Colonic mucosa (tissue), 4 donors: ENCODE measurements around the gene SIAH2. TPM values are rescaled to one million over a fixed set of nuclear protein-coding genes. Genes with fewer than 3 reads are reported as not detected.

ENCODE experiments used
- DNase-seq: peaks from one replicate; pipeline ENCODE4 v3.0.0-alpha.2; 2020
- H3K27ac ChIP-seq: fragments of 200-600 bp; one replicate; pipeline ENCODE4 v1.8.0; 2021
- H3K27me3 ChIP-seq: fragments of 200-600 bp; one replicate; pipeline ENCODE4 v1.8.0; 2021
- H3K36me3 ChIP-seq: fragments of 200-600 bp; one replicate; pipeline ENCODE4 v1.8.0; 2021
- H3K4me1 ChIP-seq: fragments of 200-600 bp; one replicate; pipeline ENCODE4 v1.8.0; 2021; ENCODE audit warnings: mild to moderate bottlenecking
- H3K4me3 ChIP-seq: fragments of 200-600 bp; one replicate; pipeline ENCODE4 v1.8.0; 2021
- H3K9ac ChIP-seq, 2 donors: one replicate each; pipeline ENCODE4 v1.7.0; 2013; ENCODE audit warnings: control low read depth in 2 of 2, low read depth in 2 of 2, low read length in 2 of 2
- H3K9me3 ChIP-seq: fragments of 200-600 bp; one replicate; pipeline ENCODE4 v1.8.0; 2021
- CTCF ChIP-seq: fragments of 200-600 bp; IDR thresholded peaks from one replicate; pipeline ENCODE4 v1.8.0; 2022; ENCODE audit warnings: antibody characterized with exemption, mild to moderate bottlenecking
- intact Hi-C: fragments of 100-400 bp; cut with DNase I; formaldehyde crosslinking; loops from one replicate; pipeline ENCODE4 v1.14.1; 2022
- total RNA-seq, 2 donors: library from RNA; stranded (reverse); fragmentation: NEBNext Ultra II Directional in 1 of 2; extraction: Animal tissue kit (Norgen Biotek cat#: 25700) in 1 of 2; gene quantifications; one replicate each; pipeline ENCODE4 v1.2.1, GENCODE V29; 2021
- donor health status: healthy.
- donor health status: DM: no; HTN: no; CAD: no.
- donor health status: DM: no; HTN: no; CAD: no.

SIAH2 gene
- total RNA-seq, 2 donors from 2014 or later: 27.9 to 33.8 TPM

GRCh38 chr3:150740733-150741496, 22.1 kb downstream of the SIAH2 start:
- Histone ChIP-seq H3K36me3 (no peaks in the 10 kb centered on the region), H3K4me1 (peaks cover 11% of the 10 kb centered on the region), H3K27me3 (no peaks in the 10 kb centered on the region), H3K27ac (no peak overlapping the region), H3K9me3 (no peaks in the 10 kb centered on the region), H3K4me3 (no peak overlapping the region), H3K9ac (no peak overlapping the region)
- peak; percentile 14 for DNase-seq
- intact Hi-C loops: no loop called here
- TF ChIP-seq CTCF: no peak

GRCh38 chr3:150739877-150740645, 22.9 kb downstream of the SIAH2 start:
- H3K4me3 ChIP-seq: no peak overlapping the region
- H3K27me3 ChIP-seq: no peaks in the 10 kb centered on the region
- no peak overlapping the region for H3K9ac ChIP-seq
- no peaks in the 10 kb centered on the region for H3K36me3 ChIP-seq
- intact Hi-C loops: no loop called here
- no peak overlapping the region for H3K27ac ChIP-seq
- H3K4me1 ChIP-seq: peaks cover 11% of the 10 kb centered on the region
- no peak for DNase-seq
- no peak for TF ChIP-seq CTCF
- H3K9me3 ChIP-seq: no peaks in the 10 kb centered on the region

- Histone ChIP-seq H3K27ac (no peak overlapping the region), H3K36me3 (no peaks in the 10 kb centered on the region), H3K9ac (no peak overlapping the region), H3K4me3 (no peak overlapping the region), H3K9me3 (no peaks in the 10 kb centered on the region), H3K27me3 (no peaks in the 10 kb centered on the region), H3K4me1 (peaks cover 5% of the 10 kb centered on the region)
- intact Hi-C loops: no loop called here
- TF ChIP-seq CTCF: no peak
- DNase-seq: no peak
These were observed 23.6 kb downstream of the SIAH2 start for GRCh38 chr3:150739200-150739863.

GRCh38 chr3:150738688-150739087, 24.3 kb downstream of the SIAH2 start:
- Histone ChIP-seq H3K27ac (no peak overlapping the region), H3K27me3 (no peaks in the 10 kb centered on the region), H3K9me3 (no peaks in the 10 kb centered on the region), H3K4me3 (no peak overlapping the region), H3K4me1 (peaks cover 1% of the 10 kb centered on the region), H3K36me3 (no peaks in the 10 kb centered on the region), H3K9ac (no peak overlapping the region)
- no peak for DNase-seq
- no peak for TF ChIP-seq CTCF
- intact Hi-C loops: no loop called here

- no peak overlapping the region for H3K27ac ChIP-seq
These were observed 24.9 kb downstream of the SIAH2 start for GRCh38 chr3:150737874-150738679.

More at GRCh38 chr3:150737874-150738679, 24.9 kb downstream of the SIAH2 start:
- no peak for TF ChIP-seq CTCF
- DNase-seq: no peak
- H3K9ac ChIP-seq: no peak overlapping the region
- no peaks in the 10 kb centered on the region for H3K27me3 ChIP-seq
- no peaks in the 10 kb centered on the region for H3K4me1 ChIP-seq
- H3K4me3 ChIP-seq: no peak overlapping the region
- no peaks in the 10 kb centered on the region for H3K36me3 ChIP-seq
- no peaks in the 10 kb centered on the region for H3K9me3 ChIP-seq
- intact Hi-C loops: no loop called here
